Adrenal gland (tissue), 5 donors: Measurements from ENCODE around the gene CLIC6.

Source experiments
- CTCF ChIP-seq, 6 experiments: fragments of 450-650 bp in 4 of 6; fragments of 200-600 bp in 2 of 6; sonication (generic) in 1 of 6; IDR thresholded peaks; 1 replicate in 5 of 6; 2 replicates in 1 of 6; pipeline versions ENCODE4 v1.5.1 to v1.8.0; 2016 to 2021; ENCODE audit warnings: antibody characterized with exemption in 6 of 6, mild to moderate bottlenecking in 2 of 6, moderate library complexity in 1 of 6
- POLR2A ChIP-seq, 2 donors: fragments of 450-650 bp; IDR thresholded peaks; one replicate each; pipeline ENCODE4 v1.6.1; 2017; ENCODE audit warnings: antibody characterized with exemption in 2 of 2, mild to moderate bottlenecking in 2 of 2, moderate library complexity in 1 of 2
- donor health status: DM: no; HTN: no; CAD: no.

- no peak for TF ChIP-seq CTCF (IDR thresholded peaks at IDR 0.05)
- no peak for TF ChIP-seq POLR2A (IDR thresholded peaks at IDR 0.05)
Observed at GRCh38 chr21:34728479-34728878, 59.7 kb downstream of the CLIC6 start.
